HL-60 (cell line): ENCODE results near the gene BCO1.

Experiments
- POLR2AphosphoS5 ChIP-seq: IDR thresholded peaks from 2 replicates; pipeline ENCODE4 v1.6.1; 2012; ENCODE audit warnings: low read depth
- TF ChIP-seq, protein P1 (sequence below): IDR thresholded peaks from one replicate; pipeline ENCODE4 v1.5.1; 2011; ENCODE audit warnings: low read length, control low read depth, inconsistent platforms; ENCODE audit not compliant: insufficient read depth

DNA sequence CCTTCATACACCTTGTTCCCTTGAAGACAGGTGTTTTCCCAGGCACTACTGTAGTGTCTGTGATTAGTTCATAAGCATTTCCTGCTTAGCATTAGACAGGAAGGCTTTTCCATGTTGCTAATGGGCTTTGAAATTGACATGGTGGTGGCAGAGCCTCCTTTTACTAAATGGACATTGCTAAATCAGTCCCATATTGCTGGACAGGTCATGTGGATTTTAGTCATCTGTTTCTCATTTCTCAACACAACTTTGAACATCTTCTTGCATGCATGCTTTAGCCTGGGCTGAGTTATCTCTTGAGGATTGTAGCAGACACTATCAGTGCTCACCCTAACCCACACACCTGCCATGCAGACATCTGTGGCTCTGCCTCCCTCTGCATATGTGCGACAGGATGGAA is 13.7 kb upstream of the BCO1 start:
- TF ChIP-seq, protein P1, sequence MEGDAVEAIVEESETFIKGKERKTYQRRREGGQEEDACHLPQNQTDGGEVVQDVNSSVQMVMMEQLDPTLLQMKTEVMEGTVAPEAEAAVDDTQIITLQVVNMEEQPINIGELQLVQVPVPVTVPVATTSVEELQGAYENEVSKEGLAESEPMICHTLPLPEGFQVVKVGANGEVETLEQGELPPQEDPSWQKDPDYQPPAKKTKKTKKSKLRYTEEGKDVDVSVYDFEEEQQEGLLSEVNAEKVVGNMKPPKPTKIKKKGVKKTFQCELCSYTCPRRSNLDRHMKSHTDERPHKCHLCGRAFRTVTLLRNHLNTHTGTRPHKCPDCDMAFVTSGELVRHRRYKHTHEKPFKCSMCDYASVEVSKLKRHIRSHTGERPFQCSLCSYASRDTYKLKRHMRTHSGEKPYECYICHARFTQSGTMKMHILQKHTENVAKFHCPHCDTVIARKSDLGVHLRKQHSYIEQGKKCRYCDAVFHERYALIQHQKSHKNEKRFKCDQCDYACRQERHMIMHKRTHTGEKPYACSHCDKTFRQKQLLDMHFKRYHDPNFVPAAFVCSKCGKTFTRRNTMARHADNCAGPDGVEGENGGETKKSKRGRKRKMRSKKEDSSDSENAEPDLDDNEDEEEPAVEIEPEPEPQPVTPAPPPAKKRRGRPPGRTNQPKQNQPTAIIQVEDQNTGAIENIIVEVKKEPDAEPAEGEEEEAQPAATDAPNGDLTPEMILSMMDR, result no peak
- TF ChIP-seq POLR2AphosphoS5, result no peak
